GM12801 (cell line): ENCODE data around the gene SLC23A2.

Experiments
- TF ChIP-seq, protein P1 (sequence below): IDR thresholded peaks from one replicate; pipeline ENCODE4 v1.5.1; 2011; ENCODE audit warnings: control low read depth; ENCODE audit not compliant: insufficient read length; ENCODE audit errors: extremely low read depth

SLC23A2 gene

DNA sequence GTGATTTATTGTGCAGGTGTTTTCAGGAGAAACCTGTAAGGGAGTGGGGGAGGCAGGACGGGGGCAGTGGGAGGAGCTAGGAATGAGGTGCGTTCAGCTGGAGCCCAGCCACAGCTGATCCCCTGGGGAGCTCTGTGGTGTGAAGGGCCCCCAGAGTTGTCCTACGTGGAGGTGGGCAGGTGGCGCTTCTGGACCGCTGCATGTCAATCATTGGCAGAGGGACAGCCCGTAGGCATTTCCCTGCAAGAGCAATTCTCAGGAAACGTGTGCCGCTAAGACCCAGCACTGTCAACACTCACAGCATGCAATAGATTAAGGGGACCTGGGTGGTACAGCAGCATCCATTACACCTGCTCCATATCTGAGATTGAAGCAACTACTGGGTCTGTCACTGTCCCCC is 191.6 kb downstream of the SLC23A2 start:
- TF ChIP-seq, protein P1, sequence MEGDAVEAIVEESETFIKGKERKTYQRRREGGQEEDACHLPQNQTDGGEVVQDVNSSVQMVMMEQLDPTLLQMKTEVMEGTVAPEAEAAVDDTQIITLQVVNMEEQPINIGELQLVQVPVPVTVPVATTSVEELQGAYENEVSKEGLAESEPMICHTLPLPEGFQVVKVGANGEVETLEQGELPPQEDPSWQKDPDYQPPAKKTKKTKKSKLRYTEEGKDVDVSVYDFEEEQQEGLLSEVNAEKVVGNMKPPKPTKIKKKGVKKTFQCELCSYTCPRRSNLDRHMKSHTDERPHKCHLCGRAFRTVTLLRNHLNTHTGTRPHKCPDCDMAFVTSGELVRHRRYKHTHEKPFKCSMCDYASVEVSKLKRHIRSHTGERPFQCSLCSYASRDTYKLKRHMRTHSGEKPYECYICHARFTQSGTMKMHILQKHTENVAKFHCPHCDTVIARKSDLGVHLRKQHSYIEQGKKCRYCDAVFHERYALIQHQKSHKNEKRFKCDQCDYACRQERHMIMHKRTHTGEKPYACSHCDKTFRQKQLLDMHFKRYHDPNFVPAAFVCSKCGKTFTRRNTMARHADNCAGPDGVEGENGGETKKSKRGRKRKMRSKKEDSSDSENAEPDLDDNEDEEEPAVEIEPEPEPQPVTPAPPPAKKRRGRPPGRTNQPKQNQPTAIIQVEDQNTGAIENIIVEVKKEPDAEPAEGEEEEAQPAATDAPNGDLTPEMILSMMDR: no peak

- TF ChIP-seq, protein P1: no peak
Observed at GRCh38 chr20:4808872-4809271, 192.4 kb downstream of the SLC23A2 start.

DNA sequence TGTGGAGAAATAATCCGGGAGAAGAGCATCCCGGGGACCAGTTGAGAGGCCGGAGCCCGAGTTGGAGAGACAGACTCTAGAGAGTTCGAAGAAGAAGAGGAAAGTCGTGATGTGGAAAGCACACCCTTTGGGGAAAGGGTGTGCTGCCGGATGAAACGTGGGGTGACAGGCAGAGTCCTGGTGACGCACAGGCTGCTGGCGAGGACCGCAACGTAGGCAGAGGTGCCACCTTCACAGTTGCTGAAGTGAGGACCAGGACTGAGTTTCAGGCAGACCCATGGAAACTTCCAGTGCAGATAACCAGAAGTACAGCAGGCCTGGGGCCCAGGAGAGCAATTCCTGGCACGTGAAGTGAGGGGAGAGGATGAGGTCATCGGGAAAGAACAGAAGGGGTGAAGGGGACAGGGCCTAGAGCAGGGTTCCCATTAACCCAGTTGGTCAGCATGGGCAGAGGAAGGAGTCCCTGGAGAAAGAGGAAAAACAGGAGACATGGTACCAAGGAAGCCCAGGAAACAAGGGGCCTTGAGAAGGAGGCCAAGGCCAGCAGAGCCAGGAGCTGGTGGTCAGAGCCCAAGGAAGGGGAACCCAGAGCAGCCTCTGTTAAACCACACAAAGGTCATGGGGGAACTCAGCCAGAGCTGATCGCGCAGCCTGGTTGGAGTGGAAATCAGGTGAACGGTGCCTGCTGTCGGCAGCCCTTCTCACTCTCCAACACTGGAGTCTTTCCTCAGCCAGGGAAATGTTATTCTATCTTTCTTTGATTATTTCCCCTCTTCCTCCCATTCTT is 195.5 kb downstream of the SLC23A2 start:
- TF ChIP-seq, protein P1: no peak

GRCh38 chr20:4802527-4802926 is 198.8 kb downstream of the SLC23A2 start:
- TF ChIP-seq, protein P1: no peak
